ENCODE data around the gene IP6K3.

DNA sequence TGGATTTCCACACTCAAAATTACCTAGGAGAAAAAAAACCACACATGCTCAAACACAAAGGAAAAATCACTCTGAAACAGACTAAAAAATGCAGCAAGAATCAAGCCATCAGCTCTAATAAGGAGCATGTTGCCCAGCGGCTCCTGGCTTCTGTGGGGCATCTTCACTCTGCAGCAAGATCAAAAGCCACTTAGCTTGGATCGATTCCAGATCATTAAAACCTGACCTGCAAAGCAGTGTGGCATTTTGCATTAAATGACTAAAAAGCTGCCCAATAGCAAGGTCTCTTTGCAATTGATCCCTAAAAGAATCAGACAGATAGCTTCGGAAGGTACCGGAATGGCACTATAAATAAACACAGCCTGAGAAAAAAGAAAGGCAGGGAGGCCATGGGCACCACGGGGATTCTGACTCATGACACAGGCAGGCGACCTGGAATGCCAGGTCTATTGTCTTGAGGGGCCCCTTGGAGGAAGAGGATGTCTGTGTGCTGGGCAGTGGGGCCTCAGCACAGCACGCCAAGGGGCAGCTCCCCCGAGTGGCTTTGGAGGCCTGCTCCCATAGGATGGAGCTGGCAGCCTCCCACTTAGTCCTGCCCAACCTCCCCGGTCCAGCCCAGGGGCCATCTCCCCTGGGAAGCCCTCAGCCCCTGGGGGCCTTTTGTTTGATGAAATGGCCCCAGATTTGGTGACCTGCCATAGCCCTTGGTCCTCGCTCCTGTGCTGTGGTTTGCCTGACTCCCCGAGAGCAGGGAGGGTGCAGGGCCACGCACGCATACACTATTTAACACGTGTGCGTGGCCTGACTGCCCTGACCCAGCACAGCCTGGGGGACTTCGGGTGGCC lies 34.6 kb upstream of the IP6K3 start:
- TF ChIP-seq, protein P1, sequence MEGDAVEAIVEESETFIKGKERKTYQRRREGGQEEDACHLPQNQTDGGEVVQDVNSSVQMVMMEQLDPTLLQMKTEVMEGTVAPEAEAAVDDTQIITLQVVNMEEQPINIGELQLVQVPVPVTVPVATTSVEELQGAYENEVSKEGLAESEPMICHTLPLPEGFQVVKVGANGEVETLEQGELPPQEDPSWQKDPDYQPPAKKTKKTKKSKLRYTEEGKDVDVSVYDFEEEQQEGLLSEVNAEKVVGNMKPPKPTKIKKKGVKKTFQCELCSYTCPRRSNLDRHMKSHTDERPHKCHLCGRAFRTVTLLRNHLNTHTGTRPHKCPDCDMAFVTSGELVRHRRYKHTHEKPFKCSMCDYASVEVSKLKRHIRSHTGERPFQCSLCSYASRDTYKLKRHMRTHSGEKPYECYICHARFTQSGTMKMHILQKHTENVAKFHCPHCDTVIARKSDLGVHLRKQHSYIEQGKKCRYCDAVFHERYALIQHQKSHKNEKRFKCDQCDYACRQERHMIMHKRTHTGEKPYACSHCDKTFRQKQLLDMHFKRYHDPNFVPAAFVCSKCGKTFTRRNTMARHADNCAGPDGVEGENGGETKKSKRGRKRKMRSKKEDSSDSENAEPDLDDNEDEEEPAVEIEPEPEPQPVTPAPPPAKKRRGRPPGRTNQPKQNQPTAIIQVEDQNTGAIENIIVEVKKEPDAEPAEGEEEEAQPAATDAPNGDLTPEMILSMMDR (IDR thresholded peaks at IDR 0.05) = no peak
- TF ChIP-seq POLR2A (IDR thresholded peaks at IDR 0.05) = no peak

All from heart left ventricle (tissue), 13 donors.